ENCODE measurements around the gene SHPK.
"Not testable (repeated sequence)": the region's sequence is repeated elsewhere in the genome, so short reads cannot be mapped to it uniquely, and the experiment has no call there.

Gene SHPK

GRCh38 chr17:3585826-3586225 lies 50.2 kb downstream of the SHPK start:
- DNase-seq = no peak

GRCh38 chr17:3583456-3583855 lies 52.6 kb downstream of the SHPK start:
- DNase-seq = no peak

- no peak for DNase-seq
These were observed 53.1 kb downstream of the SHPK start for GRCh38 chr17:3582915-3583314.

GRCh38 chr17:3578667-3579066 lies 57.4 kb downstream of the SHPK start:
- DNase-seq = not testable (repeated sequence)

- no peak for DNase-seq
These were observed 59.1 kb downstream of the SHPK start for GRCh38 chr17:3576970-3577369.

- no peak for DNase-seq
These were observed 60.5 kb downstream of the SHPK start for GRCh38 chr17:3575511-3575910.

GRCh38 chr17:3574231-3574630 lies 61.8 kb downstream of the SHPK start:
- DNase-seq = no peak

GRCh38 chr17:3573246-3574100 lies 62.6 kb downstream of the SHPK start:
- no peak for DNase-seq

- no peak for DNase-seq
These were observed 63.8 kb downstream of the SHPK start for GRCh38 chr17:3572231-3572630.

- no peak for DNase-seq
These were observed 64.8 kb downstream of the SHPK start for GRCh38 chr17:3571043-3571900.

- no peak for DNase-seq
These were observed 66.4 kb downstream of the SHPK start for GRCh38 chr17:3569534-3570137.

GRCh38 chr17:3566551-3566950 lies 69.5 kb downstream of the SHPK start:
- no peak for DNase-seq

GRCh38 chr17:3565143-3565542 lies 70.9 kb downstream of the SHPK start:
- DNase-seq = no peak

GRCh38 chr17:3564241-3564640 lies 71.8 kb downstream of the SHPK start:
- not testable (repeated sequence) for DNase-seq

- DNase-seq = no peak
These were observed 76.8 kb downstream of the SHPK start for GRCh38 chr17:3559270-3559645.

- no peak for DNase-seq
These were observed 77.3 kb downstream of the SHPK start for GRCh38 chr17:3558603-3559269.

Measured in cerebellar nuclear complex (tissue), 1 donor.